ENCODE results near the gene LIF. TPM values are rescaled to one million over a fixed set of nuclear protein-coding genes. Genes with fewer than 3 reads are reported as not detected.
"Not testable (repeated sequence)": the region's sequence is repeated elsewhere in the genome, so short reads cannot be mapped to it uniquely, and the experiment has no call there.

Gene LIF
- total and polyA plus RNA-seq, 4 experiments from 2014 or later, result 0.26 to 0.58 TPM; not detected in 2

- no peaks in the 10 kb centered on the region for H3K36me3 Mint-ChIP-seq
- H3K27ac ChIP-seq (ENCODE audit: low read depth, low read length), result no peak overlapping the region
- intact Hi-C loops (cut with micrococcal nuclease), result no loop called here
- H3K9me3 ChIP-seq (ENCODE audit: control insufficient read depth in 1 of 2, low read length in 2 of 2), result no peaks in the 10 kb centered on the region
- no peaks in the 10 kb centered on the region for H3K9me3 Mint-ChIP-seq
- no peaks in the 10 kb centered on the region for H3K27me3 ChIP-seq (ENCODE audit: insufficient read depth, low read length)
- CTCF ChIA-PET (ENCODE audit: partially characterized antibody), result no interaction called here
- peaks cover 30% of the 10 kb centered on the region for H3K4me1 ChIP-seq (ENCODE audit: insufficient read depth, low read length)
- POLR2A ChIA-PET (ENCODE audit: partially characterized antibody), result no interaction called here
- H3K4me3 Mint-ChIP-seq, result no peak overlapping the region
- peaks cover 35 to 47% (median 41%) of the 10 kb centered on the region in 4 donors for H3K4me1 Mint-ChIP-seq
- H3K27ac Mint-ChIP-seq, result peak overlapping the region in 1 of 7 donors; percentile 29
- no peak for DNase-seq
- no peaks in the 10 kb centered on the region for H3K27me3 Mint-ChIP-seq
- no peak overlapping the region for H3K4me3 ChIP-seq (ENCODE audit: low read length in 2 of 2)
- H3K36me3 ChIP-seq (ENCODE audit: insufficient read depth, low read length), result no peaks in the 10 kb centered on the region
Observed at GRCh38 chr22:30216710-30217109, 29.8 kb downstream of the LIF start.

- peaks cover 26% of the 10 kb centered on the region for H3K4me1 ChIP-seq (ENCODE audit: insufficient read depth, low read length)
- H3K4me3 ChIP-seq (ENCODE audit: low read length in 2 of 2); H3K9me3 Mint-ChIP-seq; H3K27me3 Mint-ChIP-seq; H3K36me3 ChIP-seq (ENCODE audit: insufficient read depth, low read length); H3K36me3 Mint-ChIP-seq; DNase-seq; H3K27ac Mint-ChIP-seq; POLR2A ChIA-PET (ENCODE audit: partially characterized antibody); H3K27me3 ChIP-seq (ENCODE audit: insufficient read depth, low read length); H3K9me3 ChIP-seq (ENCODE audit: control insufficient read depth in 1 of 2, low read length in 2 of 2); CTCF ChIA-PET (ENCODE audit: partially characterized antibody); H3K4me3 Mint-ChIP-seq; intact Hi-C loops (cut with micrococcal nuclease); H3K27ac ChIP-seq (ENCODE audit: low read depth, low read length): not testable (repeated sequence)
- H3K4me1 Mint-ChIP-seq, result peaks cover 31 to 43% (median 37%) of the 10 kb centered on the region in 4 donors
Observed at GRCh38 chr22:30216272-30216671, 30.3 kb downstream of the LIF start.

GRCh38 chr22:30214703-30215407, 31.7 kb downstream of the LIF start:
- H3K27me3 Mint-ChIP-seq, result no peaks in the 10 kb centered on the region
- peaks cover 17 to 29% (median 23%) of the 10 kb centered on the region in 4 donors for H3K4me1 Mint-ChIP-seq
- Histone ChIP-seq H3K36me3 (ENCODE audit: insufficient read depth, low read length) (no peaks in the 10 kb centered on the region), H3K27ac (ENCODE audit: low read depth, low read length) (no peak overlapping the region), H3K4me1 (ENCODE audit: insufficient read depth, low read length) (peaks cover 11% of the 10 kb centered on the region), H3K9me3 (ENCODE audit: control insufficient read depth in 1 of 2, low read length in 2 of 2) (no peaks in the 10 kb centered on the region), H3K4me3 (ENCODE audit: low read length in 2 of 2) (no peak overlapping the region), H3K27me3 (ENCODE audit: insufficient read depth, low read length) (no peaks in the 10 kb centered on the region)
- no peak for DNase-seq
- ChIA-PET POLR2A (ENCODE audit: partially characterized antibody) (interaction anchor here (0.6 kb wide), 1 partner anchor 332 kb away, joined by 5 read pairs; the partner anchor contains the start of gene MTMR3), CTCF (ENCODE audit: partially characterized antibody) (no interaction called here)
- no peak overlapping the region for H3K27ac Mint-ChIP-seq
- intact Hi-C loops (cut with micrococcal nuclease), result no loop called here
- H3K9me3 Mint-ChIP-seq, result no peaks in the 10 kb centered on the region
- H3K36me3 Mint-ChIP-seq, result no peaks in the 10 kb centered on the region
- H3K4me3 Mint-ChIP-seq, result no peak overlapping the region

- peaks cover 9 to 21% (median 15%) of the 10 kb centered on the region in 4 donors for H3K4me1 Mint-ChIP-seq
Observed at GRCh38 chr22:30212996-30213441, 33.5 kb downstream of the LIF start.

GRCh38 chr22:30212363-30212995, 34.1 kb downstream of the LIF start:
- intact Hi-C loops (cut with micrococcal nuclease), result no loop called here
- Mint-ChIP-seq H3K9me3 (no peaks in the 10 kb centered on the region), H3K4me3 (no peak overlapping the region), H3K27me3 (no peaks in the 10 kb centered on the region), H3K4me1 (peaks cover 9 to 21% (median 15%) of the 10 kb centered on the region in 4 donors), H3K36me3 (no peaks in the 10 kb centered on the region), H3K27ac (peak overlapping the region in 3 of 7 donors; percentile 6 to 50 (median 38))
- H3K27me3 ChIP-seq (ENCODE audit: insufficient read depth, low read length), result no peaks in the 10 kb centered on the region
- H3K36me3 ChIP-seq (ENCODE audit: insufficient read depth, low read length), result no peaks in the 10 kb centered on the region
- no peaks in the 10 kb centered on the region for H3K9me3 ChIP-seq (ENCODE audit: control insufficient read depth in 1 of 2, low read length in 2 of 2)
- no peak overlapping the region for H3K27ac ChIP-seq (ENCODE audit: low read depth, low read length)
- no peak for DNase-seq
- CTCF ChIA-PET (ENCODE audit: partially characterized antibody), result no interaction called here
- peaks cover 3% of the 10 kb centered on the region for H3K4me1 ChIP-seq (ENCODE audit: insufficient read depth, low read length)
- POLR2A ChIA-PET (ENCODE audit: partially characterized antibody), result no interaction called here
- no peak overlapping the region for H3K4me3 ChIP-seq (ENCODE audit: low read length in 2 of 2)

More at GRCh38 chr22:30212996-30213441, 33.5 kb downstream of the LIF start:
- Mint-ChIP-seq H3K4me3 (no peak overlapping the region), H3K27ac (peak overlapping the region in 1 of 7 donors; percentile 50), H3K27me3 (no peaks in the 10 kb centered on the region), H3K9me3 (no peaks in the 10 kb centered on the region), H3K36me3 (no peaks in the 10 kb centered on the region)
- H3K4me3 ChIP-seq (ENCODE audit: low read length in 2 of 2), result no peak overlapping the region
- no peaks in the 10 kb centered on the region for H3K27me3 ChIP-seq (ENCODE audit: insufficient read depth, low read length)
- CTCF ChIA-PET (ENCODE audit: partially characterized antibody), result no interaction called here
- intact Hi-C loops (cut with micrococcal nuclease), result no loop called here
- no peaks in the 10 kb centered on the region for H3K36me3 ChIP-seq (ENCODE audit: insufficient read depth, low read length)
- H3K9me3 ChIP-seq (ENCODE audit: control insufficient read depth in 1 of 2, low read length in 2 of 2), result no peaks in the 10 kb centered on the region
- no peak for DNase-seq
- POLR2A ChIA-PET (ENCODE audit: partially characterized antibody), result no interaction called here
- peaks cover 3% of the 10 kb centered on the region for H3K4me1 ChIP-seq (ENCODE audit: insufficient read depth, low read length)
- no peak overlapping the region for H3K27ac ChIP-seq (ENCODE audit: low read depth, low read length)

GRCh38 chr22:30211124-30211820, 35.3 kb downstream of the LIF start:
- no peaks in the 10 kb centered on the region for H3K36me3 Mint-ChIP-seq
- DNase-seq, result no peak
- no peak overlapping the region for H3K4me3 Mint-ChIP-seq
- POLR2A ChIA-PET (ENCODE audit: partially characterized antibody), result no interaction called here
- H3K9me3 ChIP-seq (ENCODE audit: control insufficient read depth in 1 of 2, low read length in 2 of 2), result no peaks in the 10 kb centered on the region
- intact Hi-C loops (cut with micrococcal nuclease), result no loop called here
- no peak overlapping the region for H3K27ac ChIP-seq (ENCODE audit: low read depth, low read length)
- no peaks in the 10 kb centered on the region for H3K27me3 ChIP-seq (ENCODE audit: insufficient read depth, low read length)
- no peaks in the 10 kb centered on the region for H3K36me3 ChIP-seq (ENCODE audit: insufficient read depth, low read length)
- no peaks in the 10 kb centered on the region for H3K27me3 Mint-ChIP-seq
- H3K27ac Mint-ChIP-seq, result peak overlapping the region in 1 of 7 donors; percentile 35
- CTCF ChIA-PET (ENCODE audit: partially characterized antibody), result no interaction called here
- H3K4me1 ChIP-seq (ENCODE audit: insufficient read depth, low read length), result peaks cover 3% of the 10 kb centered on the region
- H3K4me1 Mint-ChIP-seq, result peaks cover 9 to 21% (median 15%) of the 10 kb centered on the region in 4 donors
- H3K4me3 ChIP-seq (ENCODE audit: low read length in 2 of 2), result no peak overlapping the region
- no peaks in the 10 kb centered on the region for H3K9me3 Mint-ChIP-seq

- H3K4me3 ChIP-seq (ENCODE audit: low read length in 2 of 2), result no peak overlapping the region
- no peak overlapping the region for H3K4me3 Mint-ChIP-seq
- H3K36me3 Mint-ChIP-seq, result no peaks in the 10 kb centered on the region
- intact Hi-C loops (cut with micrococcal nuclease), result no loop called here
- peaks cover 3% of the 10 kb centered on the region for H3K4me1 ChIP-seq (ENCODE audit: insufficient read depth, low read length)
- no peaks in the 10 kb centered on the region for H3K36me3 ChIP-seq (ENCODE audit: insufficient read depth, low read length)
- ChIA-PET CTCF (ENCODE audit: partially characterized antibody) (no interaction called here), POLR2A (ENCODE audit: partially characterized antibody) (no interaction called here)
- no peaks in the 10 kb centered on the region for H3K9me3 Mint-ChIP-seq
- H3K9me3 ChIP-seq (ENCODE audit: control insufficient read depth in 1 of 2, low read length in 2 of 2), result no peaks in the 10 kb centered on the region
- H3K4me1 Mint-ChIP-seq, result peaks cover 5 to 21% (median 14%) of the 10 kb centered on the region in 4 donors
- H3K27ac ChIP-seq (ENCODE audit: low read depth, low read length), result no peak overlapping the region
- H3K27me3 Mint-ChIP-seq, result no peaks in the 10 kb centered on the region
- H3K27ac Mint-ChIP-seq, result no peak overlapping the region
- no peaks in the 10 kb centered on the region for H3K27me3 ChIP-seq (ENCODE audit: insufficient read depth, low read length)
- no peak for DNase-seq
Observed at GRCh38 chr22:30210235-30210909, 36.2 kb downstream of the LIF start.

Measured in CD4-positive, alpha-beta memory T cell (primary cell).